ENCODE measurements around the gene NAIP.
"Not testable (repeated sequence)": the region's sequence is repeated elsewhere in the genome, so short reads cannot be mapped to it uniquely, and the experiment has no call there.

NAIP gene

DNA sequence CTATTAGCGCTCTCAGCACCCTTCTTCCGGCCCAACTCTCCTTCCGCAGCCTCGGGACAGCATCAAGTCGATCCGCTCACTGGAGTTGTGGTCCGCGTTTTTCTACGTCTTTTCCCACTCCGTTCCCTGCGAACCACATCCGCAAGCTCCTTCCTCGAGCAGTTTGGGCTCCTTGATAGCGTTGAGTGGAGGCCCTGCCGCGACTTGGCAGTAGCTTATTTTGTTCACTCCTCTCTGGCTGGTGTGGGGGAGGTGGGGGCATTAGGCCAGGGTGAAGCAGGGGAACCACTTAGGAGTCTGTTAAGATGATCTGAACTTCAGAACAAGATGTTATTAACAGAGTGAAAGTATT is 100.0 kb downstream of the NAIP start:
- ATAC-seq = not testable (repeated sequence)

More for the DNA sequence above, 100.0 kb downstream of the NAIP start:
- not testable (repeated sequence) for DNase-seq

Measured in stimulated activated naive CD8-positive, alpha-beta T cell treated with anti-CD3 and anti-CD28 coated beads, Interleukin-15, Interleukin-2, amounts not matched to agents 100 U/mL and 50 U/mL, for 24 hours (primary cell).